ENCODE results near the gene CDHR2. TPM values are rescaled to one million over a fixed set of nuclear protein-coding genes. Genes with fewer than 3 reads are reported as not detected.

CDHR2 gene
- total RNA-seq, 1 experiment from 2014 or later = 0.10 TPM

DNA sequence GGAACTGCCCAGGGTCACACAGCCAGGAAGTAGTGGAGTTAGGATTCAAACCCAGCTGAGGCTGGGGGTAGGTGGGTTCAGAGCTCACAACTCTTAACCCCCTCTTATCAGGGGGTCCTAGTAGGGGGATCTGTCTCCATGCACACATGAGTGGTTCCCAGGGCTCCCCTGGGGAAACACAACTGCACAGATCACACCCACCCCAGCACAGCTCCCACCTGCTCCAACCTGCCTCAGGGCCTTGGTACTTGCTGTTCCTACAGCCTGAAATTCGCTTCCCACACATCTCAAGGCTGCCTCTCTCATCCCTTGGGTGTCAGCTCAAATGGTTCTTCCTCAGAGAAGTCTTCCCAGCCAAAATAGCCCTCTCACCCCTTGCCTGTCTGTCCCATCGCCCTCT, 76.4 kb downstream of the CDHR2 start:
- ChIA-PET POLR2A (no interaction called here), CTCF (no interaction called here), RAD21 (ENCODE audit: low non-redundant PET in 1 of 2, low total read pairs in 2 of 2, uncharacterized antibody in 2 of 2, unreplicated experiment in 2 of 2) (no interaction called here)
- no peaks in the 10 kb centered on the region for H3K9me2 ChIP-seq (ENCODE audit: insufficient read depth)
- H3K27ac ChIP-seq (ENCODE audit: low read depth, low read length) = no peak overlapping the region
- ATAC-seq = no peak
- no peaks in the 10 kb centered on the region for H3K36me3 ChIP-seq (ENCODE audit: control insufficient read depth in 1 of 2, insufficient read depth in 2 of 2, low read length in 2 of 2)
- no peaks in the 10 kb centered on the region for H3K9me3 ChIP-seq (ENCODE audit: control insufficient read depth in 1 of 2, insufficient read depth in 1 of 2, low read depth in 1 of 2, low read length in 2 of 2)
- BruUV-seq (replicated peaks) = no TSS peak
- no peak overlapping the region for H3K4me3 ChIP-seq (replicated peaks in 1 of 2; ENCODE audit: low read depth in 1 of 2, low read length in 2 of 2)
- H3K4me2 ChIP-seq (ENCODE audit: low read length) = no peak overlapping the region
- H3K79me2 ChIP-seq (ENCODE audit: insufficient read depth, low read length) = no peaks in the 10 kb centered on the region
- TF ChIP-seq SP1 (IDR thresholded peaks at IDR 0.05; ENCODE audit: low read depth) (no peak), TCF7L2 (IDR thresholded peaks at IDR 0.05; ENCODE audit: borderline replicate concordance, extremely low read depth, insufficient read depth, insufficient read length) (no peak), CBX3 (IDR thresholded peaks at IDR 0.05; ENCODE audit: low read depth) (no peak), CEBPB (IDR thresholded peaks at IDR 0.05; ENCODE audit: low read depth) (no peak)
- TF ChIP-seq, protein P1, sequence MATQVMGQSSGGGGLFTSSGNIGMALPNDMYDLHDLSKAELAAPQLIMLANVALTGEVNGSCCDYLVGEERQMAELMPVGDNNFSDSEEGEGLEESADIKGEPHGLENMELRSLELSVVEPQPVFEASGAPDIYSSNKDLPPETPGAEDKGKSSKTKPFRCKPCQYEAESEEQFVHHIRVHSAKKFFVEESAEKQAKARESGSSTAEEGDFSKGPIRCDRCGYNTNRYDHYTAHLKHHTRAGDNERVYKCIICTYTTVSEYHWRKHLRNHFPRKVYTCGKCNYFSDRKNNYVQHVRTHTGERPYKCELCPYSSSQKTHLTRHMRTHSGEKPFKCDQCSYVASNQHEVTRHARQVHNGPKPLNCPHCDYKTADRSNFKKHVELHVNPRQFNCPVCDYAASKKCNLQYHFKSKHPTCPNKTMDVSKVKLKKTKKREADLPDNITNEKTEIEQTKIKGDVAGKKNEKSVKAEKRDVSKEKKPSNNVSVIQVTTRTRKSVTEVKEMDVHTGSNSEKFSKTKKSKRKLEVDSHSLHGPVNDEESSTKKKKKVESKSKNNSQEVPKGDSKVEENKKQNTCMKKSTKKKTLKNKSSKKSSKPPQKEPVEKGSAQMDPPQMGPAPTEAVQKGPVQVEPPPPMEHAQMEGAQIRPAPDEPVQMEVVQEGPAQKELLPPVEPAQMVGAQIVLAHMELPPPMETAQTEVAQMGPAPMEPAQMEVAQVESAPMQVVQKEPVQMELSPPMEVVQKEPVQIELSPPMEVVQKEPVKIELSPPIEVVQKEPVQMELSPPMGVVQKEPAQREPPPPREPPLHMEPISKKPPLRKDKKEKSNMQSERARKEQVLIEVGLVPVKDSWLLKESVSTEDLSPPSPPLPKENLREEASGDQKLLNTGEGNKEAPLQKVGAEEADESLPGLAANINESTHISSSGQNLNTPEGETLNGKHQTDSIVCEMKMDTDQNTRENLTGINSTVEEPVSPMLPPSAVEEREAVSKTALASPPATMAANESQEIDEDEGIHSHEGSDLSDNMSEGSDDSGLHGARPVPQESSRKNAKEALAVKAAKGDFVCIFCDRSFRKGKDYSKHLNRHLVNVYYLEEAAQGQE (IDR thresholded peaks at IDR 0.05; ENCODE audit: low read depth) = no peak
- intact Hi-C loops (cut with micrococcal nuclease) = no loop called here
- no peak overlapping the region for H3K9ac ChIP-seq (ENCODE audit: low read length)
- H2AFZ ChIP-seq (ENCODE audit: low read depth, low read length, poor library complexity, severe bottlenecking) = no peak overlapping the region
- H4K20me1 ChIP-seq (ENCODE audit: insufficient read depth) = no peaks in the 10 kb centered on the region
- no peaks in the 10 kb centered on the region for H3K27me3 ChIP-seq (ENCODE audit: insufficient read depth, low read length)
- peaks cover 0 to 18% of the 10 kb centered on the region in 2 experiments; a peak in 2 of 4 replicates for H3K4me1 ChIP-seq (ENCODE audit: control insufficient read depth in 1 of 2, insufficient read depth in 2 of 2, low read length in 2 of 2)
- DNase-seq (ENCODE audit: low read depth, low spot score) = no peak

All from HCT116 (cell line).